CD4-positive, CD25-positive, alpha-beta regulatory T cell (primary cell): ENCODE data around the gene ZMYND8. TPM values are rescaled to one million over a fixed set of nuclear protein-coding genes. Genes with fewer than 3 reads are reported as not detected.

Experiments used
- ATAC-seq, 2 donors: fragments of 150-1000 bp; cut with Tn5 transposase; one replicate each; pipeline ENCODE4 v1.10.0; 2021; ENCODE audit warnings: low read depth in 2 of 2, moderate number of reproducible peaks in 2 of 2, moderate library complexity in 1 of 2
- DNase-seq, 3 donors: peaks; one replicate each; pipeline versions ENCODE4 v3.0.0 to v3.0.0-alpha.2; 2012 to 2022; ENCODE audit warnings: mixed read lengths in 1 of 3
- H3K27ac ChIP-seq: one replicate; pipeline ENCODE4 v1.7.0; 2013; ENCODE audit warnings: mild to moderate bottlenecking, low read length; ENCODE audit not compliant: insufficient read depth, poor library complexity, severe bottlenecking
- H3K27me3 ChIP-seq: one replicate; pipeline ENCODE4 v1.7.0; 2013; ENCODE audit warnings: low read length; ENCODE audit not compliant: control insufficient read depth, insufficient read depth
- H3K36me3 ChIP-seq: one replicate; pipeline ENCODE4 v1.7.0; 2013; ENCODE audit warnings: mild to moderate bottlenecking, low read length, moderate library complexity; ENCODE audit not compliant: control insufficient read depth, insufficient read depth
- H3K4me1 ChIP-seq: 2 replicates; pipeline ENCODE4 v1.7.0; 2013; ENCODE audit warnings: mild to moderate bottlenecking, low read length; ENCODE audit not compliant: insufficient read depth, control insufficient read depth, poor library complexity, severe bottlenecking
- H3K4me3 ChIP-seq: one replicate; pipeline ENCODE4 v1.7.0; 2013; ENCODE audit warnings: low read depth, mild to moderate bottlenecking, low read length, moderate library complexity
- H3K9me3 ChIP-seq, 2 experiments: 1 replicate in 1 of 2; 2 replicates in 1 of 2; pipeline ENCODE4 v1.7.0; 2013; ENCODE audit warnings: low read length in 2 of 2, mild to moderate bottlenecking in 1 of 2, moderate library complexity in 1 of 2; ENCODE audit not compliant: control insufficient read depth in 2 of 2
- H3K27ac Mint-ChIP-seq, 3 donors: one replicate each; pipeline ENCODE4 v1.8.0; 2020 to 2022; ENCODE audit warnings: mild to moderate bottlenecking in 3 of 3, mixed read lengths in 3 of 3, moderate library complexity in 2 of 3
- H3K27me3 Mint-ChIP-seq: one replicate; pipeline ENCODE4 v1.8.0; 2022; ENCODE audit warnings: mild to moderate bottlenecking, mixed read lengths
- H3K36me3 Mint-ChIP-seq: one replicate; pipeline ENCODE4 v1.8.0; 2020; ENCODE audit warnings: mixed read lengths
- H3K4me1 Mint-ChIP-seq, 4 donors: one replicate each; pipeline ENCODE4 v1.8.0; 2020 to 2022; ENCODE audit warnings: mixed read lengths in 4 of 4, mild to moderate bottlenecking in 1 of 4
- H3K4me3 Mint-ChIP-seq, 4 donors: one replicate each; pipeline ENCODE4 v1.8.0; 2020 to 2022; ENCODE audit warnings: mild to moderate bottlenecking in 4 of 4, mixed read lengths in 4 of 4, moderate library complexity in 3 of 4
- H3K9me3 Mint-ChIP-seq, 7 donors: one replicate each; pipeline ENCODE4 v1.8.0; 2020 to 2022; ENCODE audit warnings: mixed read lengths in 7 of 7, mild to moderate bottlenecking in 3 of 7, moderate library complexity in 2 of 7
- polyA plus RNA-seq, 4 donors: library from polyadenylated mRNA; unstranded; fragments of 300-500 nt; fragmentation: Illumina TruSeq; gene quantifications; one replicate each; pipeline ENCODE4 v1.2.3, GENCODE V29; 2021
- total RNA-seq: library from RNA; stranded (reverse); gene quantifications from one replicate; pipeline ENCODE4 v1.2.3, GENCODE V29; 2022

The ZMYND8 gene
- total and polyA plus RNA-seq, 5 donors from 2014 or later = 7.5 to 47.2 (median 8.9) TPM

- Mint-ChIP-seq H3K9me3 (no peaks in the 10 kb centered on the region), H3K4me1 (peaks cover 0 to 5% (median 2%) of the 10 kb centered on the region in 4 donors), H3K27me3 (peaks cover 4% of the 10 kb centered on the region), H3K36me3 (no peaks in the 10 kb centered on the region), H3K4me3 (no peak overlapping the region), H3K27ac (no peak overlapping the region)
- Histone ChIP-seq H3K36me3 (no peaks in the 10 kb centered on the region), H3K9me3 (no peaks in the 10 kb centered on the region), H3K4me3 (no peak overlapping the region), H3K27me3 (peaks cover 10% of the 10 kb centered on the region), H3K27ac (no peak overlapping the region), H3K4me1 (no peaks in the 10 kb centered on the region)
- DNase-seq (peak in 1 of 3 donors; percentile 24), ATAC-seq (no peak)
These were observed 168.0 kb downstream of the ZMYND8 start for GRCh38 chr20:47188540-47188939.

GRCh38 chr20:47187450-47188195 lies 168.9 kb downstream of the ZMYND8 start:
- DNase-seq (peak in 1 of 3 donors; percentile 50), ATAC-seq (peak in 1 of 2 donors; percentile 34)
- no peak overlapping the region for H3K4me3 Mint-ChIP-seq

GRCh38 chr20:47183367-47183766 lies 173.1 kb downstream of the ZMYND8 start:
- H3K4me3 Mint-ChIP-seq = no peak overlapping the region
- Histone ChIP-seq H3K4me1 (no peaks in the 10 kb centered on the region), H3K4me3 (no peak overlapping the region), H3K9me3 (no peaks in the 10 kb centered on the region), H3K27ac (no peak overlapping the region), H3K36me3 (no peaks in the 10 kb centered on the region), H3K27me3 (no peaks in the 10 kb centered on the region)
- no peaks in the 10 kb centered on the region for H3K36me3 Mint-ChIP-seq
- DNase-seq = no peak
- H3K9me3 Mint-ChIP-seq = peaks cover 0 to 1% (median 0%) of the 10 kb centered on the region in 7 donors
- H3K27ac Mint-ChIP-seq = no peak overlapping the region
- ATAC-seq = no peak
- peaks cover under 1% of the 10 kb centered on the region for H3K27me3 Mint-ChIP-seq
- peaks cover 0 to 2% (median under 1%) of the 10 kb centered on the region in 4 donors for H3K4me1 Mint-ChIP-seq

More at GRCh38 chr20:47187450-47188195, 168.9 kb downstream of the ZMYND8 start:
- Histone ChIP-seq H3K36me3 (no peaks in the 10 kb centered on the region), H3K27me3 (peaks cover 10% of the 10 kb centered on the region), H3K4me1 (no peaks in the 10 kb centered on the region), H3K4me3 (no peak overlapping the region), H3K27ac (no peak overlapping the region), H3K9me3 (no peaks in the 10 kb centered on the region)
- Mint-ChIP-seq H3K9me3 (no peaks in the 10 kb centered on the region), H3K4me1 (peaks cover 0 to 5% (median 2%) of the 10 kb centered on the region in 4 donors), H3K27ac (no peak overlapping the region), H3K27me3 (peaks cover 4% of the 10 kb centered on the region), H3K36me3 (no peaks in the 10 kb centered on the region)

GRCh38 chr20:47181056-47181862 lies 175.2 kb downstream of the ZMYND8 start:
- peak in 1 of 2 donors; percentile 34 for ATAC-seq

GRCh38 chr20:47179267-47179666 lies 177.2 kb downstream of the ZMYND8 start:
- Histone ChIP-seq H3K27ac (no peak overlapping the region), H3K36me3 (no peaks in the 10 kb centered on the region), H3K27me3 (no peaks in the 10 kb centered on the region), H3K4me1 (no peaks in the 10 kb centered on the region), H3K9me3 (no peaks in the 10 kb centered on the region), H3K4me3 (no peak overlapping the region)
- Mint-ChIP-seq H3K4me1 (no peaks in the 10 kb centered on the region), H3K27me3 (peaks cover 1% of the 10 kb centered on the region), H3K36me3 (no peaks in the 10 kb centered on the region), H3K9me3 (peaks cover 0 to 1% (median 0%) of the 10 kb centered on the region in 7 donors), H3K4me3 (no peak overlapping the region), H3K27ac (no peak overlapping the region)
- DNase-seq = no peak
- ATAC-seq = no peak

More at GRCh38 chr20:47181056-47181862, 175.2 kb downstream of the ZMYND8 start:
- Histone ChIP-seq H3K36me3 (no peaks in the 10 kb centered on the region), H3K9me3 (no peaks in the 10 kb centered on the region), H3K4me3 (no peak overlapping the region), H3K27ac (no peak overlapping the region), H3K4me1 (no peaks in the 10 kb centered on the region), H3K27me3 (no peaks in the 10 kb centered on the region)
- H3K4me1 Mint-ChIP-seq = no peaks in the 10 kb centered on the region
- H3K27ac Mint-ChIP-seq = no peak overlapping the region
- peak in 1 of 3 donors; percentile 53 for DNase-seq
- H3K4me3 Mint-ChIP-seq = no peak overlapping the region
- no peaks in the 10 kb centered on the region for H3K27me3 Mint-ChIP-seq
- no peaks in the 10 kb centered on the region for H3K36me3 Mint-ChIP-seq
- peaks cover 0 to 1% (median 0%) of the 10 kb centered on the region in 7 donors for H3K9me3 Mint-ChIP-seq

GRCh38 chr20:47178851-47179250 lies 177.6 kb downstream of the ZMYND8 start:
- no peaks in the 10 kb centered on the region for H3K36me3 Mint-ChIP-seq
- ATAC-seq (no peak), DNase-seq (no peak)
- Histone ChIP-seq H3K36me3 (no peaks in the 10 kb centered on the region), H3K27ac (no peak overlapping the region), H3K9me3 (no peaks in the 10 kb centered on the region), H3K4me3 (no peak overlapping the region), H3K27me3 (no peaks in the 10 kb centered on the region), H3K4me1 (no peaks in the 10 kb centered on the region)
- peaks cover 5% of the 10 kb centered on the region for H3K27me3 Mint-ChIP-seq
- peaks cover 0 to 1% (median 0%) of the 10 kb centered on the region in 7 donors for H3K9me3 Mint-ChIP-seq
- no peak overlapping the region for H3K4me3 Mint-ChIP-seq
- no peak overlapping the region for H3K27ac Mint-ChIP-seq
- H3K4me1 Mint-ChIP-seq = no peaks in the 10 kb centered on the region

GRCh38 chr20:47178277-47178676 lies 178.2 kb downstream of the ZMYND8 start:
- no peak for DNase-seq
- peaks cover 0 to 1% (median 0%) of the 10 kb centered on the region in 7 donors for H3K9me3 Mint-ChIP-seq
- Histone ChIP-seq H3K4me3 (no peak overlapping the region), H3K36me3 (no peaks in the 10 kb centered on the region), H3K27me3 (no peaks in the 10 kb centered on the region), H3K4me1 (no peaks in the 10 kb centered on the region), H3K27ac (no peak overlapping the region), H3K9me3 (no peaks in the 10 kb centered on the region)
- H3K27ac Mint-ChIP-seq = no peak overlapping the region
- no peak for ATAC-seq
- no peaks in the 10 kb centered on the region for H3K4me1 Mint-ChIP-seq
- no peaks in the 10 kb centered on the region for H3K36me3 Mint-ChIP-seq
- H3K27me3 Mint-ChIP-seq = peaks cover 5% of the 10 kb centered on the region
- no peak overlapping the region for H3K4me3 Mint-ChIP-seq
